Measurements from ENCODE around the gene MMP24OS.

- no peak for TF ChIP-seq CTCF (IDR thresholded peaks at IDR 0.05; ENCODE audit: poor library complexity)
- no peak for TF ChIP-seq EZH2 (IDR thresholded peaks at IDR 0.05; ENCODE audit: borderline replicate concordance)
These were observed 17.5 kb downstream of the MMP24OS start for GRCh38 chr20:35260426-35260825.
